ENCODE data around the gene NT5DC1.

NT5DC1 gene

GRCh38 chr6:116139917-116140316 lies 39.3 kb downstream of the NT5DC1 start:
- DNase-seq (ENCODE audit: low read depth): no peak

GRCh38 chr6:116144605-116145004 lies 44.0 kb downstream of the NT5DC1 start:
- DNase-seq (ENCODE audit: low read depth): no peak

GRCh38 chr6:116145803-116146675 lies 45.4 kb downstream of the NT5DC1 start:
- no peak for DNase-seq (ENCODE audit: low read depth)

- DNase-seq (ENCODE audit: low read depth): no peak
Observed at GRCh38 chr6:116152620-116153019, 52.0 kb downstream of the NT5DC1 start.

GRCh38 chr6:116154887-116155286 lies 54.2 kb downstream of the NT5DC1 start:
- no peak for DNase-seq (ENCODE audit: low read depth)

GRCh38 chr6:116156405-116157326 lies 56.0 kb downstream of the NT5DC1 start:
- DNase-seq (ENCODE audit: low read depth): no peak

- no peak for DNase-seq (ENCODE audit: low read depth)
Observed at GRCh38 chr6:116157391-116157790, 56.7 kb downstream of the NT5DC1 start.

- DNase-seq (ENCODE audit: low read depth): no peak
Observed at GRCh38 chr6:116158641-116159040, 58.0 kb downstream of the NT5DC1 start.

GRCh38 chr6:116159782-116160524 lies 59.3 kb downstream of the NT5DC1 start:
- no peak for DNase-seq (ENCODE audit: low read depth)

GRCh38 chr6:116165596-116165995 lies 64.9 kb downstream of the NT5DC1 start:
- no peak for DNase-seq (ENCODE audit: low read depth)

- no peak for DNase-seq (ENCODE audit: low read depth)
Observed at GRCh38 chr6:116166369-116166768, 65.7 kb downstream of the NT5DC1 start.

GRCh38 chr6:116168148-116168547 lies 67.5 kb downstream of the NT5DC1 start:
- DNase-seq (ENCODE audit: low read depth): no peak

GRCh38 chr6:116169880-116170279 lies 69.2 kb downstream of the NT5DC1 start:
- DNase-seq (ENCODE audit: low read depth): no peak

GRCh38 chr6:116170358-116171057 lies 69.9 kb downstream of the NT5DC1 start:
- no peak for DNase-seq (ENCODE audit: low read depth)

GRCh38 chr6:116173928-116174327 lies 73.3 kb downstream of the NT5DC1 start:
- DNase-seq (ENCODE audit: low read depth): no peak

GRCh38 chr6:116175344-116175743 lies 74.7 kb downstream of the NT5DC1 start:
- DNase-seq (ENCODE audit: low read depth): no peak

GRCh38 chr6:116176596-116176995 lies 75.9 kb downstream of the NT5DC1 start:
- DNase-seq (ENCODE audit: low read depth): no peak

- no peak for DNase-seq (ENCODE audit: low read depth)
Observed at GRCh38 chr6:116180375-116180774, 79.7 kb downstream of the NT5DC1 start.

- no peak for DNase-seq (ENCODE audit: low read depth)
Observed at GRCh38 chr6:116189472-116189871, 88.8 kb downstream of the NT5DC1 start.

GRCh38 chr6:116190550-116190949 lies 89.9 kb downstream of the NT5DC1 start:
- no peak for DNase-seq (ENCODE audit: low read depth)

- no peak for DNase-seq (ENCODE audit: low read depth)
Observed at GRCh38 chr6:116191881-116192280, 91.2 kb downstream of the NT5DC1 start.

GRCh38 chr6:116192786-116193185 lies 92.1 kb downstream of the NT5DC1 start:
- DNase-seq (ENCODE audit: low read depth): no peak
